ENCODE data around the gene EIF2AK3. TPM values are rescaled to one million over a fixed set of nuclear protein-coding genes. Genes with fewer than 3 reads are reported as not detected.

The EIF2AK3 gene
- total and polyA plus RNA-seq, 2 of the 13 experiments (the other 11 are each of a cell fraction or from before 2014, with no cell fraction given), result 10.3 to 30.6 TPM

DNA sequence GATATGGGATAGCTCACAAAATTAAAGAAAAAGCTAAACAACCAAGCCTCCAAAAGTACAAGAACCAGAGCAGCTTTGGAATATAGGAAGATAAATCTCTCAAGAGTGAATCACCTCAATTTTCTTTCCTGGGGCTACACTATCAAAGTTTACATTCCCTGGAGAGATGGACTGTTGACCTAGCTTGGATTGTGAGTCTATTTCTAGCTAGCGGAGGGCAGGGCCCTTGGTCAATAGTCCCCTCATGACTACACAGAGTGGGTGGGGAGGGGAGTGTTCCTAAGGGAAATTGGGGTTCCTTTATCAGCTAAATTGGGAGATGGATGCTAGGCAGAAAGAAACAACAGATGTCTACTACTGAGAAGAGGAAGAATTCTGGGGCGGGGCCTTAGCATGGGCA lies 29.9 kb upstream of the EIF2AK3 start (continued):
- TF ChIP-seq, protein P1, sequence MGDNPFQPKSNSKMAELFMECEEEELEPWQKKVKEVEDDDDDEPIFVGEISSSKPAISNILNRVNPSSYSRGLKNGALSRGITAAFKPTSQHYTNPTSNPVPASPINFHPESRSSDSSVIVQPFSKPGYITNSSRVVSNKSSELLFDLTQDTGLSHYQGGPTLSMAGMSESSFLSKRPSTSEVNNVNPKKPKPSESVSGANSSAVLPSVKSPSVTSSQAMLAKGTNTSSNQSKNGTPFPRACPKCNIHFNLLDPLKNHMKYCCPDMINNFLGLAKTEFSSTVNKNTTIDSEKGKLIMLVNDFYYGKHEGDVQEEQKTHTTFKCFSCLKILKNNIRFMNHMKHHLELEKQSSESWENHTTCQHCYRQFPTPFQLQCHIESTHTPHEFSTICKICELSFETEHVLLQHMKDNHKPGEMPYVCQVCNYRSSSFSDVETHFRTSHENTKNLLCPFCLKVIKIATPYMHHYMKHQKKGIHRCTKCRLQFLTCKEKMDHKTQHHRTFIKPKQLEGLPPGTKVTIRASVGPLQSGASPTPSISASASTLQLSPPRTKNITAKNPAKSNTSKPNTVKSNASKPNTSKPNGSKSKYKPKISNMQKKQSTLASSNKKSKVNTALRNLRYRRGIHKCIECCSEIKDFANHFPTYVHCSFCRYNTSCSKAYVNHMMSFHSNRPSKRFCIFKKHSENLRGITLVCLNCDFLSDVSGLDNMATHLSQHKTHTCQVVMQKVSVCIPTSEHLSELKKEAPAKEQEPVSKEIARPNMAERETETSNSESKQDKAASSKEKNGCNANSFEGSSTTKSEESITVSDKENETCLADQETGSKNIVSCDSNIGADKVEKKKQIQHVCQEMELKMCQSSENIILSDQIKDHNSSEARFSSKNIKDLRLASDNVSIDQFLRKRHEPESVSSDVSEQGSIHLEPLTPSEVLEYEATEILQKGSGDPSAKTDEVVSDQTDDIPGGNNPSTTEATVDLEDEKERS (CRISPR knock-in tag; IDR thresholded peaks at IDR 0.05), result no peak
- TF ChIP-seq ASH2L (IDR thresholded peaks at IDR 0.05; ENCODE audit: insufficient read length, low read depth, low read length) (peak; percentile 34), ZFP36L1 (CRISPR knock-in tag; IDR thresholded peaks at IDR 0.05) (no peak), ZKSCAN8 (CRISPR knock-in tag; IDR thresholded peaks at IDR 0.05; ENCODE audit: borderline replicate concordance) (no peak), ZNF678 (CRISPR knock-in tag; IDR thresholded peaks at IDR 0.05) (no peak), MEIS2 (CRISPR knock-in tag; IDR thresholded peaks at IDR 0.05) (no peak), ESRRA (CRISPR knock-in tag; IDR thresholded peaks at IDR 0.05; ENCODE audit: low read depth) (no peak), XBP1 (CRISPR knock-in tag; IDR thresholded peaks at IDR 0.05) (no peak), SETDB1 (CRISPR knock-in tag; IDR thresholded peaks at IDR 0.05; ENCODE audit: borderline replicate concordance) (no peak), BRCA1 (CRISPR knock-in tag; IDR thresholded peaks at IDR 0.05) (no peak), RARA (CRISPR knock-in tag; IDR thresholded peaks at IDR 0.05) (peak; percentile 92), MAFK (conservative IDR thresholded peaks at IDR 0.05 in 1 of 2, IDR thresholded peaks at IDR 0.05 in 1 of 2; ENCODE audit: low read length in 2 of 2) (no peak), HMG20A (CRISPR knock-in tag; IDR thresholded peaks at IDR 0.05; ENCODE audit: borderline replicate concordance) (peak; percentile 48; the same call in 1 of the 2 replicates), SMAD1 (CRISPR knock-in tag; IDR thresholded peaks at IDR 0.05; ENCODE audit: borderline replicate concordance, low read depth) (no peak)
- TF ChIP-seq, protein P2, sequence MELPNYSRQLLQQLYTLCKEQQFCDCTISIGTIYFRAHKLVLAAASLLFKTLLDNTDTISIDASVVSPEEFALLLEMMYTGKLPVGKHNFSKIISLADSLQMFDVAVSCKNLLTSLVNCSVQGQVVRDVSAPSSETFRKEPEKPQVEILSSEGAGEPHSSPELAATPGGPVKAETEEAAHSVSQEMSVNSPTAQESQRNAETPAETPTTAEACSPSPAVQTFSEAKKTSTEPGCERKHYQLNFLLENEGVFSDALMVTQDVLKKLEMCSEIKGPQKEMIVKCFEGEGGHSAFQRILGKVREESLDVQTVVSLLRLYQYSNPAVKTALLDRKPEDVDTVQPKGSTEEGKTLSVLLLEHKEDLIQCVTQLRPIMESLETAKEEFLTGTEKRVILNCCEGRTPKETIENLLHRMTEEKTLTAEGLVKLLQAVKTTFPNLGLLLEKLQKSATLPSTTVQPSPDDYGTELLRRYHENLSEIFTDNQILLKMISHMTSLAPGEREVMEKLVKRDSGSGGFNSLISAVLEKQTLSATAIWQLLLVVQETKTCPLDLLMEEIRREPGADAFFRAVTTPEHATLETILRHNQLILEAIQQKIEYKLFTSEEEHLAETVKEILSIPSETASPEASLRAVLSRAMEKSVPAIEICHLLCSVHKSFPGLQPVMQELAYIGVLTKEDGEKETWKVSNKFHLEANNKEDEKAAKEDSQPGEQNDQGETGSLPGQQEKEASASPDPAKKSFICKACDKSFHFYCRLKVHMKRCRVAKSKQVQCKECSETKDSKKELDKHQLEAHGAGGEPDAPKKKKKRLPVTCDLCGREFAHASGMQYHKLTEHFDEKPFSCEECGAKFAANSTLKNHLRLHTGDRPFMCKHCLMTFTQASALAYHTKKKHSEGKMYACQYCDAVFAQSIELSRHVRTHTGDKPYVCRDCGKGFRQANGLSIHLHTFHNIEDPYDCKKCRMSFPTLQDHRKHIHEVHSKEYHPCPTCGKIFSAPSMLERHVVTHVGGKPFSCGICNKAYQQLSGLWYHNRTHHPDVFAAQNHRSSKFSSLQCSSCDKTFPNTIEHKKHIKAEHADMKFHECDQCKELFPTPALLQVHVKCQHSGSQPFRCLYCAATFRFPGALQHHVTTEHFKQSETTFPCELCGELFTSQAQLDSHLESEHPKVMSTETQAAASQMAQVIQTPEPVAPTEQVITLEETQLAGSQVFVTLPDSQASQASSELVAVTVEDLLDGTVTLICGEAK (IDR thresholded peaks at IDR 0.05), result no peak
- TF ChIP-seq, protein P2 (CRISPR knock-in tag; IDR thresholded peaks at IDR 0.05), result no peak
- TF ChIP-seq, protein P3, sequence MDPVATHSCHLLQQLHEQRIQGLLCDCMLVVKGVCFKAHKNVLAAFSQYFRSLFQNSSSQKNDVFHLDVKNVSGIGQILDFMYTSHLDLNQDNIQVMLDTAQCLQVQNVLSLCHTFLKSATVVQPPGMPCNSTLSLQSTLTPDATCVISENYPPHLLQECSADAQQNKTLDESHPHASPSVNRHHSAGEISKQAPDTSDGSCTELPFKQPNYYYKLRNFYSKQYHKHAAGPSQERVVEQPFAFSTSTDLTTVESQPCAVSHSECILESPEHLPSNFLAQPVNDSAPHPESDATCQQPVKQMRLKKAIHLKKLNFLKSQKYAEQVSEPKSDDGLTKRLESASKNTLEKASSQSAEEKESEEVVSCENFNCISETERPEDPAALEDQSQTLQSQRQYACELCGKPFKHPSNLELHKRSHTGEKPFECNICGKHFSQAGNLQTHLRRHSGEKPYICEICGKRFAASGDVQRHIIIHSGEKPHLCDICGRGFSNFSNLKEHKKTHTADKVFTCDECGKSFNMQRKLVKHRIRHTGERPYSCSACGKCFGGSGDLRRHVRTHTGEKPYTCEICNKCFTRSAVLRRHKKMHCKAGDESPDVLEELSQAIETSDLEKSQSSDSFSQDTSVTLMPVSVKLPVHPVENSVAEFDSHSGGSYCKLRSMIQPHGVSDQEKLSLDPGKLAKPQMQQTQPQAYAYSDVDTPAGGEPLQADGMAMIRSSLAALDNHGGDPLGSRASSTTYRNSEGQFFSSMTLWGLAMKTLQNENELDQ (CRISPR knock-in tag; IDR thresholded peaks at IDR 0.05; ENCODE audit: borderline replicate concordance), result no peak
